SIG-M5 treated with dmso at 0.1 percent for 504 hours (cell line): ENCODE measurements around the gene TPPP.
A peak's percentile ranks its signal among the peaks of the same experiment; 100 is the strongest.
"Not testable (repeated sequence)": the region's sequence is repeated elsewhere in the genome, so short reads cannot be mapped to it uniquely, and the experiment has no call there.

ENCODE experiments used
- DNase-seq: peaks from one replicate; lab custom pipeline; 2025; ENCODE audit not compliant: unreplicated experiment; lab: John Stamatoyannopoulos, UW

TPPP gene

DNA sequence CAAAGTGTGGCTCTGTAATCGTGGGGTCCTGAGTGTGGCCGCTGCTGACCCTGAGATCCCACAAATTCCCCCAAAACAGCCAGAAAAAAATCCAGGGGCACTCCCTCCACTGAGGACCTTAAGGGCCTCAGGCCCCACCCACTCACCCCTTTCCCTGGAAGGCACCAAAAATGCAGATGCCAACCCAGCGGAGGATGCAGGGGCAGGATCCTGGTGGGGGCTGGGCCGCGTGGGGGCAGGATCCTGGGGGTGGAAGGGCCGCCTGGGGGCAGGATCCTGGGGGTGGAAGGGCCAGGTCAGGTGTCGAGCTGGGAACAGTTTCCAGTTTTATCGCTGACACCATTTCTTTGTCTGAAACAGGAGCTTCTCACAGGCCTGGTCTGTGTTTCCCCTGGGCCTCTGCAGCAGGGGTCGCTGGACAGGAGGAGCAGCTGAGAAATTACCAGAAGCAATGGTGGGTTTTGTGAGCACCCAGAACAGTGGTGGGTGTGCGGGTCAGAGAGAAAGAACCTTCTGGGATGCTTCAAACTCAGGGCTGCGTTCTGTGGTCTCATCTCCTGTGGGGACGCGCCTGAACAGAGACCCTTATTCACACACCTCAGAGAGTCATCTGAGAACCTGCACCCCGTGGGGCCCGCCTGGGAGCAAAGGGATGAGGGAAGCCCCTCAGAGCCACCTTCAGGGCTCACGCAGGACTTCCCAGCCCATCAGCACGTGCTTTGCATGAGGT, 13.8 kb downstream of the TPPP start:
- DNase-seq, result not testable (repeated sequence)

DNA sequence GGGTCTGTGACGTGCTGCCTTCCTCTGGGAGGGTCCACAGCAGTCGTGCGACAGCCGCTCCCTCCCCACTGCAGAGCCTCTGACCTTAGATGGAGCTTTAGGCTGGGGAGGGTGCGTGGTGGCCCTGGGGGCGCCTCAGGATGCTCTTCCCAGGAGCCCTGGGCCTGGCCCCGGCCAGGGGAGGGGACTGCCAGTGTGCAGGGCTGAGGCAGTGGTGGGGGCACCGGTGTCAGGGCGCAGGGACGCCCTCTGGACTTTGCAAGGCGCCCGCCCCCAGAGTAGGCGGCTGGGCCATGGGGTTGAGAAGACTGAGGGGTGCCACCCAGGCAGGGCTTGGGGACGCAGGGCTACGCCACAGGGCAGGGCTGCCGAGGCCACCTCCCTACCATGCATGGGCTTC, 14.6 kb downstream of the TPPP start:
- DNase-seq, result not testable (repeated sequence)

DNA sequence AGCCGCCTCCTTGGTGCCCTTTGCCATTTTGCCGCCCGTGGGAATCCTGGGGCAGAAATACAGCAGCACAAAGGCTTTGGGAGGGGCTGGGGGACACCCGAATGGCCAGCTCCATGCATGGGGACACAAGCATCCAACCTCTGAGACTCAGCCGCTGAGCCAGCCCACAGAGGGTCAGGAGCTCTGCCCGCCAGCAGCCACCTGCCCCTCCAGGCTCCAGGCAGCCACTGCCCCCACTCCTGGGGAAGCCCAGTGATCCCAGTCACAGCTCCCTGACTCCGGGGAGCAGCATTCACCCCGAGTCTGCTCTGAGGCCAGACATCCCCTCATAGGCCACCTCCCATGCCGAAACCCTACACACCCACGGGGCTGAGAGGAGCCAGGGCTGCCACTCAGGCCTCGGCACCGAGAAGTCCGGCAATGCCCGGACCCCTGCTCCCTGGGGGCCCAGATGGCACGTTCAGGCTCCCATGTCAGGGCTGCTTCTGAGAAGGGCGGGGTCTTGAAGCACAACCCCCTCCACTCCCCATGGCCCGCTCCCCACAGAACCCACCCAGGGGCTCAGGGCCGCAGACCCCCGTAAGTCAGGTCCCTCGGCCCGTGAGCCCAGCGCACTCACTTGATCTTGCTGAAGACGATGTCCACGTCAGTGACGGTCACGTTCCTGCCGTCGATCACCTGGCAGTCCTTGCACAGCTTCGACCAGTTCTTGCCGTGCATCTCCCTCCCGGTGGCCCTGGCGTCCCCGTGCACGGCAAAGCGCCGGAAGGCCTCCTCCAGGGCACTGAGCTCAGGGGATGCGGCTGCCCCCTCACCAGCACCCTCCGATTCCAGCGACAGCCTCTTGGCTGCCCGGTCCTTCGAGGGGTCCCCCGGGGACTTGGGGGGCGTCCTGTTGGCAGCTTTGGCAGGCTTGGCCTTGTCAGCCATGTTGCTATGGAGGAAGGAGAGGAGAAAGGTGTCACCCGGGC, 15.7 kb downstream of the TPPP start:
- no peak for DNase-seq

DNA sequence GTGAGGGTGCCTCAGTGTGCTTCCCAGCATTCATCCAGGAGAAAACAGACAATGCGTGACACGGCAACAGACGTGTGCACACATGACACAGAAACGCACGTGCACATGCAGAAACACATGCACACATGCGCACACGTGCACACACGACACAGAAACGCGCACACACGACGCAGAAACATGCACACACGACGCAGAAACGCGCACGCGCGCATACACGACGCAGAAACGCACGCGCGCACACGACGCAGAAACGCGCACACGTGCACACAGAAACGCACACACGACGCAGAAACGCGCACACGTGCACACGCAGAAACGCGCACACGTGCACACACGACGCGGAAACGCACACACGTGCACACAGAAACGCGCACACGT, 16.5 kb downstream of the TPPP start:
- DNase-seq, result no peak

DNA sequence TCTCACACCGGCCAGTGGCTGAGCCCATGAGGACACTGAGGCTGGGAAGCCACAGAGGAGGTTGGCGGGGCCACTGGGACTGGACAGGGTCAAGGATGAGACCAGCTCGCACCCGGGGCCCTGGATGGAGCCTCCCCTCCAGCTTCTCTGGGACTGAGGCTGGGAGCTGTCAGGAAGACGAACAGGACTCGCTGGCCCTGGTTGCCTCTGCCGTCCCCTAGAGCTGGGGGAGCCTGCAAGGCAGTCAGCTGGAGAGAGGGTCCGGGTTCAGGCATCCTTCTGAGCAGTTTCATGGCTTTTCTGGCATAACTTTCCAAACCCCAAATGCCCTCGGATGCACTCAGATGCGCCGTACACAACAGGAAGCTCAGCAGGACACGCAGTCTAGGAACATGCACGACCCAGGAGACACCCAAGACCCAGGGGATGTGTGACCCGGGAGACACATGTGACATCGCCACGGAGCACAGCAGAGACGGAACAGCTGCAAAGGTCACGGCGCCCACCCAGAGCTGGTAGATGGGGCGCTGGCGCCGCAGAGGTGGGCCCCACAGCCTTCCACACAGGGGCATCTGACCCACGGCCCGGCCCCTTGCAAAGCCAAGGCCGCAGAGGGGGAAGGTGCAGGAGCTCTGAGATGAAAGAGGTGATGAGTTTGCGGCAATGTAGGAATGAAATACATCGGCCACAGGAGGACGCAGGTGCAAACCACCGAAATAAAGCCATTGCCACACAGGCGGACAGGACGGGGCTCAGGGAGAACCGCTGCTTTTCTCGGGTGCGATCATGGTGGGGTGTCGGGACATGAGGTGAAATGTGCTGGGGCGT, 17.1 kb downstream of the TPPP start:
- no peak for DNase-seq

DNA sequence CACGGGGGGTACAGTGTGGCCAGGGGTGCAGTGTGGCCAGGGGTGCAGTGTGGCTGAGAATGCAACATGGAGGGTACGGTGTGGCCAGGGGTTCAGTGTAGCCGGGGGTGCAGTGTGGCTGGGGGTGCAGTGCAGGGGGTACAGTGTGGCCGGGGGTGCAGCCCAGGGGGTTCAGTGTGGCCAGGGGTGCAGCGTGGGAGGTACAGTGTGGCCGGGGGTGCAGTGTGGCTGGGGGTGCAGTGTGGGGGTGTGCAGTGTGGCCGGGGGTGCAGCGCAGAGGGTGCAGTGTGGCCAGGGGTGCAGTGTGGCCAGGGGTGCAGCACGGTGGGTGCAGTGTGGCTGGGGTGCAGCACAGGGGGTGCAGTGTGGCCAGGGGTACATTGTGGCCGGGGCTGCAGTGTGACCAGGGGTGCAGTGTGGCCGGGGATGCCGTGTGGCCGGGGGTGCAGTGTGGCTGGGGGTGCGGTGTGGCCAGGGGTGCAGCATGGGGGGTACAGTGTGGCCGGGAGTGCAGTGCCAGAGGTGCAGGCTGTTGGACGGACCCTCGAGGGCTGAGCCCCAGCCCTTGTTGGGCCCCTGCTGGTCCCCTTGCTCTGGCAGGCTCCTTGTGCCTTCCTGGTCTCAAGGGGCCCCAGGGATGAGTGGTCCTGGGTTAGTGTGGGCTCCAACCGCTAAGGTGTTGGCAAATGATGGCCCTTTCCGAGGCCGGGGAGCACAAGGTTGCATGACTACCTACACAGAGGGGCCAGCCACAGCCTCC, 17.9 kb downstream of the TPPP start:
- DNase-seq, result no peak

DNA sequence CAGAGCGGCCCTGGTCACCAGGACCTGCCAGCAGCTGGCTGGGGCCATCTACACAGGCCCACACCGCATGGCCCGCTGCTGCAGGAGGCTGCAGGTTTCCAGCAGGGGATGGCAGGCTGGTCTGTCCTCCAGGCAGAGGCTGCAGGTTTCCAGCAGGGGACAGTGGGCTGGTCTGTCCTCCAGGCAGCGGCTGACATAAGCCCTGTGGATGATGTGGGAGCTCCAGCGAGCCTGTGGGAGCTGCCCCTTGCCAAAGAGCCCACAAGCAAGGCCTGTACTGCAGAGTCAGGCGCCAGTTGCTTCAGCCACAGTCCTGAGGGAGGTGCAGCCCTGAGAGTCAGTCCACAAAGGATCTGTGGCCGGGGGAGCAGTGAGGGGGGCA, 18.5 kb downstream of the TPPP start:
- DNase-seq, result no peak

DNA sequence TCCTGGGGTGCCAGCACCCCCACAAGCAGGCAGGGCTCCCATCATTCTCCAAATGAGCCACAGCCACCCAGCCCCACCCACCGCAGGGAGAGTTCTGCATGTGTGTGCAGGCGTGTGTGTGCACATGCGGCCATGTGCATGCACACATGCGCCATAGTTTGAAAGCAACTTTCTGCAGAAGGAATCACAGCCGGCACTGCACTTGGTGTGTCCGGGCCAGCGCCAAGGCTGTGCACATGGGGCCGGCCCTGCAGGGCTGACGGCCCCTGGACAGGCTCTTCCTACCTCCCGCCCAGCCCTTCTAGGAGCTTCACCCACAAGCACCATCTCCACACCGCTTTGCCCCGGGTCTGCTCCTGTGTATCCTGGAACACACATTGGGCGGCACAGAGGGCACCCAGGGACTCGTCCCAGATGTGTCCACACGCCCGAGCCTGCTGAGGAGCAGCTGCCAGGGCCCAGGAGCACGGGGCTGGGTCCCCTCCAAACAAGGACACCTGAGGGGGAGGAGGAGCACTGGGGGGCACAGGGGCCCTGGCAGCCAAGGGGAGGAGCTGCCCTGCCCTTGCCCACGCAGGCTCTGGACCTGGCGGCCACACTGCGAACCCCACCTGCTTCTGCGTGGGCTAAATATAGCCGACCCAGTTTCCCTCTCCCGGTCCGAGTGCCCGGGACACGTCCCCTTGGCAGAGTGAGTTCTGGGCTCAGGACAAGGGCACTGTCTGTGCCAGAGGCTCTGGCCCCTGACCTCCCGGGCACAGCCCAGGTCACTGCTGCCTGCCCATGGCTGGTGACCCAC, 19.1 kb downstream of the TPPP start:
- no peak for DNase-seq

DNA sequence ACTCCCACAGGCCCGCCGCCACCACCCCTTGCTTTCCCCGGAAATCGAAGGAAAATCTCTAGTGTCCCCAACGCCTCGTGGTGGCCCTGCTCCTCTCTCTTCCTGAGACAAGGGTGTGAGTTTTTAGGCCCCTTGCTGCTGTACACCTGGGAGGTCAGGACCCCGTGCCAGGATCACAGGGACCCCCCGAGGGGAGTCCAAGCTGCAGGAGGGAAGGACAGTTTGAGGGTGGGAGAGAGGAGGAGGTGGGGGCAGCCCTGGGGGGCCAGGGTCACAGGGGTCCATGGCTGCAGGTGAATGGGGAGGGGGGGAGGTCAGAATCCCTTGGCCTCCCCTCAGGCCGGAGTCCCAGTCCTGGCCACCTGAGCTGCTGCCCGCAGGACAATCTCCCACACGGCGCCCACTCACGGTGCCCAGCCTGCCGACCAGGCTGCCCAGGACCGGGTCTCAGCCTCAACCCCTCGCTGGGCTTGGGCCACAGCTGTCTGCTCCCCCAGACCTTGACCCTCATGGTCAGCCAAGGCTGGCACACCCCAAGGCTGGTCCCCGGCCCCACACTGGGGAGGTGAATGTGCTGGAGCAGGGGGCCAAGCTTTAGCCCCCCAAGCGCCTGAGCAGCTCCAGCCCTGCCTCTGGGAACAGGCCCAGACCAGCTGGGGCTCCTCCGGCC, 19.9 kb downstream of the TPPP start:
- no peak for DNase-seq

DNA sequence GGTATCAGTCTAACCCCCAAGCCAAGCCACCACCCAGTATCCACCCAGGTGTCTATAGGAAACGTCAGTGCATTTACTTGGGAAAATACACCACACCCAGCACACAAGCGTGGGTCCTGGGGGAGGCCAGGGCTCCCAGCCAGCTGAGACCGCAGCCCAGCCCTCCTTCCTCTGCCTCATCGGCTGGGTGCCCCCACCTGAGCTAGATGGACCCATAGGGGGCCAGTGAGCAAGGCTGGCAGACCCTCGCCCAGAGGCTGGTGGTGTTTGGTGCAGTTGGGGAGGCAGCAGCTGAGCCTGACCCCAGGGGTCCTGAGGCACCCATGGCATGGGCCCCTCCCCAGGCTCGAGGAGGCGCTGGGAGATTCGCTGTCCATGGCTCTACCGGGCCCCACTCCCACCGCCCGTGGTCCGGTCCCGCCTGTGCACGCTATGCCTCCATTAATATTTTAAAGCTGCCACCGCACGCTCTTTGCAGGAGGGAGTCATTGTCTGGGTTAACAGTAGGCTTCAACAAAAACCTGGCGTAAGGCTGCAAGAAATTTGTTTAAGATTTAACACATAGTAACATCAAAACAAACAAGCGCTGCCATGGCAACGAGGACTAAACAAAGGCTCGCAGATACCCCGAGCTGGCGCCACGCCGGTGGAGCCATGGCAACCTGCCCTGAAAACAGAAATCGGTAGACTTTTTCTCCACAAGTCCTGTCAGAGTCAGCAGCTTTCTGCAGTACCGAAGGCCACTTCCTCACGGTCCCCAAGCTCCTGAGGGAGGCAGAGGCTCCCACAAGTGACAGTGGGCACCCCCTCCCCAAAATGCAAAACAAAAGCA, 20.6 kb downstream of the TPPP start:
- DNase-seq, result peak; percentile 58

DNA sequence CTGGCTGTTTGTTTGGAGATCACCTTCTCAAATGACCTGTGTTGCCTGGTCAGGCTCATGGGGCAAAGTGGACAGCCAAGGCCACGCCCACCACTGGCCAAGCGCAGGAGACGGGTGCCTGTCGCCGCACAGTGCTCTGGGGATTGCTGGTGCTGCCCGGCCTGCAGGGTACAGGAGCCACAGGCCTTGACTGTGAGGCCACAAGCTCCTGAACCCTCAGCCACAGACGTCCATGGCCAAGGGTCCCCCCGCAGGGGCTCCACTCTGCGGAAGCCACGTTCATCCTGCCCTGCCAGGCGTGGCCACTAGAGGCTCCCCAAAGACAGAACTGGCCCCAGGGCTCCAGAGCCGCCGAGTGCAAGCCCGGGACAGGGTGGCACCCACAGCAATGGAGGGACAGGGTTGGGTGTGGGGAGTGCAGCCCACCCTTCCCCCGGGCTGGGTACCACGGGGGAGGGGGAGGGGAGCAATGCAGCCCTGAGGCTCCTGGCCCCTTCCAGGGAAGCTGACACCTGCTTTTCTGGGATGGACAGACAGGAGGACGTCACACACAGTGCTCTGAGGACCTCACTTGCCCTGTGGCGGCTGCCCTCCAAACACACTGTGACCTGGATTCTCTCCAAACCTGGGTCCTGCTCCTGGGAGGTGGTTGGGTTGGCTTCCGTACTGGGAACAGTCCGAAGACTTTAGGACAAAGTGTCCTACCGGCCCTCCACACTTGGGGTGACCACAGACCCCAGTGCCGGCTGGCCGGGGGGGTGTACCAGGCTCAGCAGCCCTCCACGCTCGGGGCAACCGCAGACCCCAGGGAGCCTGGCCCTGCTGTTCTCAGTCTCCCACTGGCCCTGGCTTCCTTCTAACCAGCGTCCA, 21.5 kb downstream of the TPPP start:
- DNase-seq, result peak; percentile 62

DNA sequence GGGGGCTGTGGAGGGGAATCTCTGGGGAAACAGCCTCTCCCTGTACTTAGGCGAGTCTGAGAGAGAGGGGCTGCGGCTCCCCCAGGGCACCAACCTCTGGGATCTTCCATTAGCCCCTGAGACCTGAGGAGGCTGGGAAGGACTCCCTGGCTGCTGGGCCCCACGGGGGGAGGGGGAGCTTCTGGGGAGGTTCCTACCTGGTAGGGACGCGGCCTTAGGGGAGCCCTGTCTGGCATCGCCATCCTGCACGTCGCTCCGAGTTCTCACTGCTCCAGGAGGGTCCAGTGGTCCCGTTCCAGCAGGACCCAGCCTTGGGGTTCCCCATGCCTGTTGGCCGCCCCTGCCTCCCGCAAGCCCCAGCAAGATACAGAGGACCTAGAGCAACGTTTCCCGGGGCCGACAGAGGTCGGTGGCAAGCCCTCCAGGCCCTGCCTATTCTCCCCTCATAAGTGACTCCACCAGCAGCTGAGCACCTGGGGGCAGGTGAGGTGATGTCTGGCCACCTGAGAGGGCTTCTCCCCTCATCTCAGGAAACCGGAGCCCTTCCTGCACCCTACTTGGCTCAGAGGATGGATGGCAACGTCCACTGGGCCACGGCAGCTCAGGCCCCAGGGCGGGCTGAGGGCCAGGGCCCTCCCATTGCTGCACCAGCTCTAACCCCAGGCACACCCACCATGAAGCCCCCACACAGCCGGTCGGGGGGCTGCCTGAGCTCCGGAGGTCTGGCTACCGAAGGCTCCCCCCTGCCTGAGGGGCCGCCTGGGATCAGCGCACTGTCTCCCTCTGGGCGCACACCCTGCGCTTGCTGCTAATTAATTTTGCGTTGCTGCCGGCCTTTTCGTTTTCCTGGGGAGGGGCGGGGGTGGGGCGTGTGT, 22.5 kb downstream of the TPPP start:
- no peak for DNase-seq

DNA sequence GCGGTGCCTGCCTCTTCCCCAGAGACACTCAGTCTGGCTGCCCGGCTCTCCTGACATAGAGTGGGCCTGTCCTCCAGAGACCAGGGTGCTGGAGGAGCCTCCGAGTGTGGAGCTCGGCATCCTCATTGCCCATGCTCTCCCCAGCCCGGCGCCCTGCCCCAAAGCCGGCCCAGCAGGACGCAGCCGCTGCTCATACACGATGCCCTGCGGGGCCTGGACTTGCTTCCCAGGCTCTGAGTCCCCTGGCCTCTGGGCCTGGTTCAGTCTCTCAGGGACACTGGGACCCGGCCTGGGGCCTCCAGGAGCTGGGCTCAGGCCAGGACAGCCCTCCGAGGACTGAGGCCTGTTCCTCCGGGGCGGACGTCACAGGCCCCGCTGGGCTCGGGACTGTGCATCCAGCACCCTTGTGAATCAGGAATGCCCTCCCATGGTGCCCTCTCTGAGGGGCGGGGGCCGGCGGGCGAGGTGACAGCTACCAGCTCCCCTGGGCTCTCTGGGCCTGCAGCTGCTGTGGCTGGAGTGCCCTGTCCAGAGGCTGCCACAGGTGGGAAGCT, 23.2 kb downstream of the TPPP start:
- no peak for DNase-seq

DNA sequence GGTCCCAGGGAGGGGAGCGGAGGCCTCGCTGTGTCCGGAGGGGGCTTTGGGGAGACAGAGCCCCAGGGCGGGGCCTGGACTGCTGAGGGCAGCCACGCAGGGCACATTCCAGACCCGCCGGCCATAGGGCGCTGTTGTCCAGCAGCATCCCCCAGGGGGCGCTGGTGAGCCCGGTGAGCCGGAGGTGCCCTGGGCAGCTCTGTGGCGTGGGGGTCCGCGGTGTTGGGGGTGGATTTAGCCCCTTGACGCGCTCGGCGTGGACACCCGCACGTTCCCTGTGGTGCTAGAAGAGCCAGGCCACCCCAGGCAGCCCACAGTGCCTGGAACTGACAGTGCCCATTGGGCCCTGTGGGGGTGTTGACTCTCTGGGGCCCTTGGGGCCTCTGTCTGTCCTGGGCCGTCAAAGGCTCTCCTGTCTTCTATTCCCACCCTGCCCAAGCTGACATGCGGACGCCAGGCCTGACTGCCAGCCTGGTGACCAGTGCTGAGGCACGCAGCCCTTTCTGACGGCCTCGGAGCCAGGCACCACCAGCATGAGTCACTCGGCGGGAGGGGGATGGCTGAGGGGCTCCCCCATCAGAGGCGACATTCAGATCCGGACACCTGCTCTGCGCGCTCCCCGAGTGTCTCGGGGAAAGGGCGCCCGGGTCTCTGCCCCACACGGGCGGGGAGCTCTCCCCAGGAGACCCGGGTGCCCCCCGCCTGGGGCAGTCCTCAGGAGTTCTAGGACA, 23.9 kb downstream of the TPPP start:
- no peak for DNase-seq

DNA sequence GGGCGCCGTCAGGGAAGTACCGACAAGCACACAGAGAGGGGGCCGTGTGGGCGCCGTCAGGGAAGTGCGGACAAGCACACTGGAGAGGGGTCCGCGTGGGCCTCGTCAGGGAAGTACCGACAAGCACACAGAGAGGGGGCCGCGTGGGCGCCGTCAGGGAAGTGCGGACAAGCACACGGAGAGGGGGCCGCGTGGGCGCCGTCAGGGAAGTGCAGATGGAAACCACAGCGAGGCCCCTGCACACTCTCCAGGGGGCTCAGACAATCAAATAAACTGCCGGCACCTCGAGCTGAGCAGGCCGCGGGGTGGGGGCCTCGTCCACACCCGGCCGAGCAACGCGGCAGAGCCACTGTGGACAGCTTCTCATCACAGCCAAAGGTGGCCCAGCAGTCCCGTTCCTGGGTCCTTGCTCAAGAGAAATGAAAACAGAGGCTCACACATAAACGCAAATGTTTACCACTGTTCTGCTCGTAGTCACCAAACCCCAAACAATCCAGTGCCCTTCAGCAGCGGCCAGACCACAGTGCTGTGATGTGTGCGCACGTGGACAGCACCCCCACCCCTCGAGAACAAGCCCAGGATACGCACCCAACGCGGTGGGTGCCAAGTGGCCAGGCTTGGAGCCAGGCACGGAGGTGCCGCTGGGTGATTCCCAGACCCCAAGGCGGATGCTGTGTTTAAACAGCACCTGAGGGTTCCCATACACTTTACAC, 24.7 kb downstream of the TPPP start:
- DNase-seq, result no peak
